Astrocyte (in vitro differentiated cells and primary cell): ENCODE measurements around the gene TULP4.

Experiments used
- EZH2 ChIP-seq: IDR thresholded peaks from 2 replicates; pipeline ENCODE4 v1.6.1; 2012; ENCODE audit warnings: mild to moderate bottlenecking, low read length, inconsistent platforms; ENCODE audit not compliant: insufficient read depth
- TF ChIP-seq, protein P1 (sequence below): IDR thresholded peaks from 2 replicates; pipeline ENCODE4 v1.5.1; 2011; ENCODE audit warnings: low read depth, mild to moderate bottlenecking, inconsistent platforms, low read length, moderate library complexity; ENCODE audit not compliant: insufficient read depth

DNA sequence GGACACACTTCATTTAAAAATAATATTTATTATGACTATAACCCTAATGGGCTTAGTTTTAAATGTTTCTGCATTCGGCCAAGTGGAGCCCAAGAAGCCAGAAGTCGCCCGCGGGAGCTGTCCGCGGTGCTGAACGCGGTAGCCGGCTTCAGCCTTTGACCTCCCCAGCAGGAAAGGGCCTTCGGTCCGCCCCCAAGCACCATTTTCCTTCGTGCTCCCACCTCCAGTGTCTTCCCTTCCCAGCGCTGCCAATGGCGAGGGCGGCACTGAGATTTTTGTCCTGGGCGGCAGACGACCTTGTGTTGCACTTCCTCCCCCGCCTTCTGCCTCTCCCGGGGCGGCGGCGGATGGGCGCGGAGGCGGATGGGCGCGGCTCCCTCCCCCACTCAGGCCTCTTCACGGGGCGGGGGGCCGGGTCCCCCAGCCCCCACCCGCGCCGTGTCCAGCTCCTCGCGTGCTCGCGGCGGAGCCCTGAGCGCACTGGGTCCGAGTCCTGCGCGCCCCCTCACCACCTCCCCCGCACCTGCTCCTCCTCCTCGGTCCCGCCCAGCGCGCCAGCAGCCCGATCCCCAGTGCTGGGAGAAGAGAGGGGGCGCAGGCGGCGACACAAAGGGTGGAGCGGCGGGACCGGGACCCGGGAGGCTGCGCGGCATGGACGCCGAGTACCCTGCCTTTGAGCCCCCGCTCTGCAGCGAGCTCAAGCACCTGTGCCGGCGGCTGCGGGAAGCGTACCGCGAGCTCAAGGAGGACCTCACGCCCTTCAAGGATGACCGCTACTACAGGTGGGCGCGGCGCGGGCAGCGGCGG is 224.0 kb downstream of the TULP4 start:
- TF ChIP-seq, protein P1, sequence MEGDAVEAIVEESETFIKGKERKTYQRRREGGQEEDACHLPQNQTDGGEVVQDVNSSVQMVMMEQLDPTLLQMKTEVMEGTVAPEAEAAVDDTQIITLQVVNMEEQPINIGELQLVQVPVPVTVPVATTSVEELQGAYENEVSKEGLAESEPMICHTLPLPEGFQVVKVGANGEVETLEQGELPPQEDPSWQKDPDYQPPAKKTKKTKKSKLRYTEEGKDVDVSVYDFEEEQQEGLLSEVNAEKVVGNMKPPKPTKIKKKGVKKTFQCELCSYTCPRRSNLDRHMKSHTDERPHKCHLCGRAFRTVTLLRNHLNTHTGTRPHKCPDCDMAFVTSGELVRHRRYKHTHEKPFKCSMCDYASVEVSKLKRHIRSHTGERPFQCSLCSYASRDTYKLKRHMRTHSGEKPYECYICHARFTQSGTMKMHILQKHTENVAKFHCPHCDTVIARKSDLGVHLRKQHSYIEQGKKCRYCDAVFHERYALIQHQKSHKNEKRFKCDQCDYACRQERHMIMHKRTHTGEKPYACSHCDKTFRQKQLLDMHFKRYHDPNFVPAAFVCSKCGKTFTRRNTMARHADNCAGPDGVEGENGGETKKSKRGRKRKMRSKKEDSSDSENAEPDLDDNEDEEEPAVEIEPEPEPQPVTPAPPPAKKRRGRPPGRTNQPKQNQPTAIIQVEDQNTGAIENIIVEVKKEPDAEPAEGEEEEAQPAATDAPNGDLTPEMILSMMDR: no peak
- TF ChIP-seq EZH2: peak; percentile 67
